Jurkat, Clone E6-1 (cell line): ENCODE measurements around the gene MSLN.
"Not testable (repeated sequence)": the region's sequence is repeated elsewhere in the genome, so short reads cannot be mapped to it uniquely, and the experiment has no call there.

Source experiments
- DNase-seq: peaks from one replicate; pipeline ENCODE4 v3.0.0-alpha.2; 2011; ENCODE audit warnings: low read depth, low spot score
- H3K4me3 ChIP-seq: 2 replicates; pipeline ENCODE4 v1.5.1; 2011; ENCODE audit warnings: mild to moderate bottlenecking, low read length, control low read depth, moderate library complexity

MSLN gene

DNA sequence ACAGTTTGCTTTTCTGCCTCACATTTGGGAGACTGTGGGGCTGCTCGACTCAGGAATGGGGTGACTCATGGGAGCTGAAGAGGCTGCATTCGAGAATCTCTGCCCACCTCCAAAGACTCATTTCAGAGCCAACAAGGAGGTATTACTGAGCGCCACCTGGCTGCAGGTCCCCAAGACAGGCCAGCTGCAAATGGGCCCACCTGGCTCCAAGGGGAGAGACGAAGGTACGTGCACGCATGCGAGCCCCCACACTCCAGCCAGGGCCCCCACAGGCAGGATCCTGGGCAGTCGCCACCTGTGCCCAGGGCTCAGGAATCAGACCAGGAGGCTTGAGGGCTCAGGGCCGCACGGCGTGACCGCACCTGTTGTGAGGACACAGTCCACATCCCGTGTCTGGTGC, 27.6 kb upstream of the MSLN start:
- DNase-seq: no peak
- H3K4me3 ChIP-seq: no peak overlapping the region

DNA sequence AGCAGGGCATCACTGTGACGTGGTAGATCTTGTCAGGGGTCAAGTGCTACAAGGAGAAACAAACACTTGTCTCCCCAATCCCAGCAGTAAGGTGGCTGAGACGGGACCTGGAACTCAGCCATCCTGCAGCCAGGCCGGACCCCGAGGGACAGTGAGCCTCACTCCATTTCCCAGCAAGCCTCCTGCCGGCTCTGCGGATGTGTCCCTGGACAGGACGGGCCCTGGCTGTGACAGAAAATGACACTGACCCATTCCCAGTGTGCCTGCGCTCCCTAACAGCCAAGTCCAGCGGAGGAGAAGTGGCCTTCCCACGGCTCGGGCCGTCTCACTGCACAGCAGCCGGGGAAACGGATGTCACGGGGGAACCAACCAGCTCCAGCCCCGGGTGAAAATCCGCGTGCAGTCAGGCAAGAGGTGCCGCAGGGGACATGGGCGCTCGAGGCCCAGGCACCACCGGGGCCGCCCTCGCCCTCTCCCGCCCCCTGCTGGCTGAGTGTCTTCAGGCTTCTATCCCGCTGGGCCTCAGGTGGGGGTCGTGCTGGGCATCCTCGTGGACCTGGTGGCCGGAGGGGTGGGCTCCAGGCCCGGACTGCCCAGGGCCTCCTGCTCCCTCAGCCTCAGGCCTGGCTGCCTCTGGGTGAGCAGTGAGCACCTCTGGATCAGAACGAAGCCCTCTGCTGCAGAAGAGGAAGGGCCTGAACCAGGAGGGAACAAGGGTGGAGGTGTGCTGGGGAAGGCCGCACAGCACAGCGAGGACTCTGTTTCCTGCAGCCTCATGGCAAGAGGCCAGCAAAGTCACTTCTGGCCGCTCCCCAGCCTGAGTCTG, 26.9 kb upstream of the MSLN start:
- H3K4me3 ChIP-seq: no peak overlapping the region
- DNase-seq: no peak

DNA sequence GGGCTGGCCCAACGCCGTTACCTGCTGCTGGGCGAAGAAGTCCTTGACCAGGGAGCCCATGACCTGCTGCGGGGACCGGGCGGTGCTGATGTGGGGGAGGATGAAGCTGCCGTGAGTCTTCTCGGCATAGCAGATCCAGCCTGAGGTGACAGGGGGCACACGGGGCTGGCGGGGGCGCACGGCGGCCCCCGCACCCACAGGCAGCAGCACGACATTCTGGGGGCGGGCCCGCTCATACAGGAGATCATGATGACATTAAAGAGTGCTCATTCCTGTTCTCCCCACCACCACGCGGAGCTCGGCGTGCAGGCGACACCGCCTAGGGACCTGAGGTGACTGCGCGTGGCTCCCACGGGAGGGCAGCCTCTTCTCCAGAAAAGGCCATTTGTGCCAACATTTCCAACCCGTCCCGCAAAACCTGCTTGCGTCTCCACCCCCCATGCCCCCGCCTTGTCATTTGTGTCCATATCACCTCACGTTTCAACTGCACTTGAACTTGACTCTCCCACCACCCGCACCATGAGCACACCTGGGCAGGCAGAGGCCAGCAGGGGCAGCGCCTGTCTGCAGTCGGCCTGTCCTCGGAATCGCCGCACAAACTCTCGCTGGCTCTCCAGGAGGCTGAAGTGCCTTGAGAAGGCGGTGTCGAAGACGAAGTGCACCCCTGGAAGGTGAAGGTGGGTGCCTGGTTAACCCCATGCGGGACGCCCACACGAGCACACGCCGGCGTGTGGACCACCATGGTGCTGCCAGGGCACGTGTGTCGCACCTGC, 26.1 kb upstream of the MSLN start:
- no peak for DNase-seq
- no peak overlapping the region for H3K4me3 ChIP-seq

DNA sequence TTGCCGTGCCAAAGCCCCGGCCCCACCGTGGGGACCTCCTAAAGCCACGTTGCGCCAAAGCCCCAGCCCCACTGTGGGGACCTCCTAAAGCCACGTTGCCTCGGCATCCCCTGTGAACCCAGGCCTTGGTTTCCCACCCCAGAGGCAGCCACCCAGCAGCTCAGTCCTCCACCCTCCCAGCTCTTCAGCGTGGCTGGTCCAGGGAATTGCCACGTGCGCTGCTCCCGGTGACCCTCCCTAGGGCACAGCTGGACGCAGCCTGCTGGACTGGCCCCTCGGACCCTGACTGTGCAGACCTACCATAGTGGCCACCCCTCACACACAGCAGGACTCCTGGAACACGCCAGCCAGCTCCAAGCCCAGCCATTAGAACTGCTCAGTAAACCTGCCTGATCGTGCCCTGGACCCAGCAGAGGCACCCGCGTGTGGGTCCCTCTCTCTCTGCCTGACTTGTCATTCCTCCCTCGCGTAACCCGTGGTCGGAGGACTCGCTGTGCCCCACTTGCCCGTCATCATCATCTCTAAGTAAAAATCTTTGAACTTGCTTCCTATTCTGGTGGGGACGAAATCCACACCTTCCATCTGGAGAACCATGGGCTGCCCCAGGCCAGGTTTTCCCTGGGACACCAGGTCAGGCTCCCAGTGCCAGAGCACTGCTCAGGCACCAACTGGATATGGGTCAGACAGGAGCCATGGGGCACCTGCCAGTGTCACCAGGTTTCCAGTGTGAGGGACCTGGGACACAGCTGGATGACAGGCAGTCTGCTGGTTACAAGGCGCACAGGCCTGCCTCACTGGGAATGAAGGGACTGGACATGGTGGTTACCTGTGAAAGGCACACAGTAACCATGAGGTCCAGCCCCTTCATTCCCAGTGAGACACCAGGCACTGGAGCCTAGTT, 25.3 kb upstream of the MSLN start:
- no peak for DNase-seq
- no peak overlapping the region for H3K4me3 ChIP-seq

DNA sequence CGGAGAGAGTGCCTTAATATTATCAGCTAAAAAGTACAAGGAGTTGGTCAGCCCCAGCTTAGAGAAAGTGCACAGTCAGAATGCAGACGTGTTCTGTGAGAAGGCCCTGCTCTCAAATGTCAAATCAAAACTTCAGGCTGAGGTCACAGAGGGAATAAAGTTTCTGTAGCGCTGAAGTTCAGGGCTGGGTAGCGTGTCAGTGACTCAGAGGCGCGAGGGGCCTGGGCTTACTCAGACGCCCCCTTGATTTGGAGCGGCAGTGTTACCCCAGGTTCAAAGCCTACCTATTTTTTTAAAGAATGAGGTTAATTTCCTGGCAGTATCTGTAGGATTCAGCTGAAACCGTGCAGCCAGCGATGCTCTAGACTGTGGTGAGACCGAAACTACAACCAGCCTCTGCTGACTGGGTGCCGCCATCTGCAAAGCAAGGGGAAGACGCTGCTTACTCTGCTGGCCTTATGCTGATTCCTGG, 24.5 kb upstream of the MSLN start:
- DNase-seq: no peak
- H3K4me3 ChIP-seq: no peak overlapping the region

DNA sequence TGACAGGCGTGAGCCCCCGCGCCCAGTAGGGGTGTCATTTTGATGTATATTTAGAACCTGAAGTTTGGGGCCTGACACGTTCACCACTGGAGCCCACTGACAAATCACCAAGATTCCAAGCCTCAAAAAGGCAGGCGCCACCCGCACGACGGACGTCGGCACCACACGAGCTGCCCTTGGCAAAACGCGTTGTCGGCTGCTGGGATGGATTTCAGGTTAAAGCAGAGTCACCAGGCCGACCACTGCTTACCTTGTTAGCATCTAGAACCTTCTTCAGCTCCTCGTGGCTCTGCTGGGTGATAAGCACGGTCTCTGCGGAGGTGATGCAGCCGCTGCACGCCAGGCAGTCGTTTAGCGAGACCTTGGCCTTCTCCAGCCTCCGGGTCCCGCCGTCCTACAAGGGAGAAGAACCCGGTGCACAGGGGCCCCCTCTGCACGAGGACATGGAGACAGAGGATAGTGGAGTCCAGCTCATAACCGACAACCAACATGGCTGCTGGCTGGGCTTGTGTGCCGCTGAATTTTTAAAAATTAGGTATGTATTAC, 23.5 kb upstream of the MSLN start:
- DNase-seq: no peak
- peak overlapping the region; percentile 57 for H3K4me3 ChIP-seq

DNA sequence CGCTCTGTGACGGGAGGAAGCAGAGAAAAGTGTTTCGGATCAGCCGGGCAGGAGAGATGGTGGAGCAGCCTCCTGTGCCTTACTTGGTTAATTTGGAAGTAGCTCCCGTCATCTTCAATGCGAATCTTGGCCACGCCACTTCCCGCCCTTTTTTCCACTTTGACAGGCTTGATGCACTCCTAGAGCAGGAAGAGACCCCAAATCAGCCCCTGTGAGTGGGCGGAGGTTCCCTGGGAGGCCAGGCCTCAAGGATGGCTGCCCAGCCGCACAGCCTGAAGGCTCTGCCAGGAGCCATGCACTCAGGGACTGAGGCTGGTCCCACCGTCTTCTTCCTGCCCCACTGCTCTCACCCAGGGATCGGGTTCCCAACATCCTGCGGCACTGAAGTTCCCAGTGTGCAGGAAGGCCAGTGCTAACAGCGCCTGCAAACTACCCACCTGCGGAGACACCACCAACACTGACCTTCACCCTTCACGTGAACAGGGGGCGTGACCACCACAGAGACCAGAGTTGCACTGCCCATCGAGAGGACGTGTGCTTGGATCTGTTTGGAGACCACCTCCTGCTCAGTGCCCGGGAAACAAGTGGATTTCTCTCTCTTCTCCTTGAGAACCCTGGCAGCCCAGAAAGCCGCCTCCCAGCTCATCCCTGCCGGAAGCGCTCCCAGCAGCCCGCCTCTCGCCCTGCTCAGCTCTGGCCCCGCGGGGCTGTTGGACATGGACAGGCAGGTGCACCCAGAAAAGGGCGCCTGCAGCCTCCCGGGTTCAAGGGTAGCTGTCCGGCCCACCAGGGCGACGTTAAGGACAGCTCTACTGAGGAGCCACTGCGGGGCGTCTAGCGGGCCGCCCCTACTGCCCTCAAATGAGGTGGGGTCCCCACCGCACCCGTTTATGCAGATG, 20.7 kb upstream of the MSLN start:
- no peak for DNase-seq
- peak overlapping the region; percentile 77 for H3K4me3 ChIP-seq

DNA sequence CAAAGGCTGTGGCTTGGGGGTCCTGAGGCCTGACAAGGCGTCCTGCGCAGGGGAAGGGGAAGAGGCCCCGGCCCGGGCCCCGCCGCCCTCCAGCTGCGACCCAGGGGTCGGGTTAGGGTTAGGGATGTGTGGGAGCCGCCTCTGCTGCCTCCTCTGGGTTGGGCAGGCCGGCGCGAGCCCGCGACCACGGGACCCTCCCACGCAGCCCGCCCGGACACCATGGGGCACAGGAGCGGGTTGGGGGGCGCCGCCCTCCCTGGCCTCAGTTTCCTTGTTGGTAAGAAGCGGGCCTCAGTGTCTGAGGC, 20.1 kb upstream of the MSLN start:
- peak overlapping the region; percentile 77 for H3K4me3 ChIP-seq
- no peak for DNase-seq

DNA sequence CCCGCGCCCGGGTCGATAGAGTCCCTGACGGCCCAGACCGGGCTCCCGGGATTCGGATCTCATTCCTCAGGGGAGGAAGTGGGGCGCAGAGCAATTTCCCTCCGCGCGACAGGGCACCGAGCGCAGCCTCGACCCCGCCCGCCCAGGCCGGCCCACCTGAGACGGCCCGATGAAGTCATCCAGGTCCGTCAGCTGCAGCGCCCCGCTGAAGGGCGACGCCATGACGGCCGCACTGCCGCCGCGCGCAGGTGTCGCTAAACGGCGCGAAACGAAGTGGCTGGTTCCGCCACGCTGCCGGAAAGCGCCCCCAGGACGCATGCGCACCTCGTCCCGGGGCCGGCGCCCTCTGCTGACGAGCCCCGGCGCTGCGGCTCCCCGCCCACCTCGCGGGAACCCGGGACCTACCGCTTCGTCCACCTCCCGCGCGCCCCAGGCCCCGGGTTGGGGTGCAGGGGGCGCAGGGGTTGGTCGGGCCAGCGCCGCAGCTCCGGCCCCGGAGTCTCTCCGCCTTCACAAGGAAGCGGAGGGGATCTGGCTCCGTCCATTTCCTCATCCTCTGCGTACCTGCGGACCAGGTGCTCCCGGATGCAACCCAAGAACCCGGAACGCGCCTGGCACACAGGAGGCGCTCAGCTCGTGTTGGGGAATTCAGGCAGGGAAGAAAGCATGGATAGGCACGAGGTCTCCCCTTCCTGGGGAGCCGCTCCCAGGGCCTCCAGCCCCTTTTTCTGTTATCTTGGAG, 19.6 kb upstream of the MSLN start, which contains the start of gene CIAO3:
CIAO3 (minus strand) TSS at position 234 of the 742 bp plus-strand sequence; CDS start at position 222, 12 bp downstream.
- peak; percentile 83 for DNase-seq
- peak within 1 kb of the TSS; percentile 77 for H3K4me3 ChIP-seq

DNA sequence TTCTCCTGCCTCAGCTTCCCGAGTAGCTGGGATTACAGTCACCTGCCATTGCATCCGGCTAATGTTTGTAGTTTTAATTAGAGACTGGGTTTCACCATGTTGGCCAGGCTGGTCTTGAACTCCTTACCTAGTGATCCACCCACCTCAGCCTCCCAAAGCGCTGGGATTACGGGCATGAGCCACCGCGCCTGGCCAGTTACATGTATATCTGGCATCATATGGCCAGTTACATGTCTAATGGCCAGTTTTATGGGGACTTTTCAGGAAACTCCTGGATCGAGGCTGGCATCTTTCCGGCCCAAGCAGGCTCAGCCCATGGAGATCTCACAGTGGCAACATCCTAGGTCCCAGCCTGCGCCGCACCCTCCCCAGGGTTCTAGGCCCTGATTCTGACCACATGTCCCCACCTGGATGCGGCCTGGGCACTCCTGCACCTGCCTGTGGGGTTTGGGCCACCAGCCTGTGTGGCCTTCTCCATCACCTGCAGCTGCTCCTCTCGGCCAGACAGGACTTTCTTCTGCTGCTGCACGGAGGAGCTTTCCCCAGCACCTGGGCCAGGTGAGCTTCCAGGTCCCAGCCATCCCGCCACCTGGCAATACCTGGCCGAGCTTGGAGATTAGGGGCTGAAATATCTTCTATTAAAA, 18.4 kb upstream of the MSLN start:
- no peak for DNase-seq
- H3K4me3 ChIP-seq: no peak overlapping the region

DNA sequence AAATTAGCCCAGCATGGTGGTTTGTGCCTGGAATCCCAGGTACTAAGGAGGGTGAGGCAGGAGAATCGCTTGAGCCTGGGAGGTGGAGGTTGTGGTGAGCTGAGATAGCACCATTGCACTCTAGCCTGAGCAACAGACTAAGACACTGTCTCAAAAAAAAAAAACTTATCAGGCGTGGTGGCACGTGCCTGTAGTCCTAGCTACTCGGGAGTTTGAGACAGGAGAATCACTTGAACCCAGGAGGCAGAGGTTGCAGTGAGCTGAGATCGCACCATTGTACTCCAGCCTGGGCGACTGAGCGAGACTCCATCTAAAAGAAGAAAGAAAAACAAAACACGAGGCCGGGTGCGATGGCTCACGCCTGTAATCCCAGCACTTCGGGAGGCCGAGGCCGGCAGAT, 17.6 kb upstream of the MSLN start:
- not testable (repeated sequence) for DNase-seq, H3K4me3 ChIP-seq

DNA sequence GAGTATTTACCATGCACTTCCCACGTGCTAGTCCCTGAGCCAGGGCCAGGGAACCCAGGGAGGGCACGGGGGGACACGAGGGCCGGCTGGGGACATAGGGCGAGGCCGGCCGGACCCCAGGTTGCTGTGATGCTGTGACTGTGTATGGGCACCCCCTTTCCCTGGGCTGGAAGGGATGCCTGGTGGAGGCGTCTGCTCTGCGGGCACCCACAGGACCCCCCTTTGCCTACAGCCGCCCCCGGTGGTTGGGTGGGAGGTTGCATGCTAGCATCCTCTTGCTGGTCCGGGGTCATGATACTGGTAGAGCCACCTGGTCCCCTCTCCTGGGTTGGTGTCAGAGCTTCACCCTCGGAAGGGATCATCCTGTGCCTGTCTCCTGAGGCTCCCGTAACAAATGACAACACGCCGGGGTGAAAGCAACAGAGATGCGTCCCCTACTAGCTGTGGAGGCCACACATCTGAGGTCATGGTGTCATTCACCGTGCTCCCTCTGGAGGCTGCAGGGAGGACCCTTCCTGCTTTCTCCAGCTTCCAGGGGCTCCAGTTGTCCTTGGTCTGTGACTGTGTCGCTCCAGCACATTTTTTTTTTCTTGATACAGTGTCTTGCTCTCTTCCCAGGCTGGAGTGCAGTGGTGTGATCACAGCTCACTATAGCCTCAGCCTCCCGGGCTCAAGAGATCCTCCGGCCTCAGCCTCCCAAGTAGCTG, 16.6 kb upstream of the MSLN start:
- DNase-seq: no peak
- no peak overlapping the region for H3K4me3 ChIP-seq

DNA sequence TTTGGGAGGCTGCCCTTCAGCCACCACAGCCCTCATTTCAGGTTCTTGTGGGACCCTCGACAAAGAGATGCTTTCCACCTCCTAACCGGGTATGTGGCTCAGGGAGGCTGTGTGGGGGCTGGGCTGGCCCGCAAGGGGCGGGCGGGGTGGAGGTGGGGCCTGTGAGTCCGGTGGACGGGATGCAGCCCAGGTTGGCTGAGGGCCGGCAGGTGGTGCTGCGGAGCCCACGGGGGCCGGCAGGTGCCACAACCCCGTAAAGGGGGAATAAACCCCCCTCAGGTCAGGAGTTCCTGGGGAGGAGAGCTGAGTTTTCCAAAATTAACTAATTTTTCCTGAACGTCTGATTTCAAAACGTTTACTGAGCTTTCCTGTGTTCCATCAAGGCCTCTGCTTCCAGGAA, 14.8 kb upstream of the MSLN start:
- no peak for DNase-seq
- no peak overlapping the region for H3K4me3 ChIP-seq

DNA sequence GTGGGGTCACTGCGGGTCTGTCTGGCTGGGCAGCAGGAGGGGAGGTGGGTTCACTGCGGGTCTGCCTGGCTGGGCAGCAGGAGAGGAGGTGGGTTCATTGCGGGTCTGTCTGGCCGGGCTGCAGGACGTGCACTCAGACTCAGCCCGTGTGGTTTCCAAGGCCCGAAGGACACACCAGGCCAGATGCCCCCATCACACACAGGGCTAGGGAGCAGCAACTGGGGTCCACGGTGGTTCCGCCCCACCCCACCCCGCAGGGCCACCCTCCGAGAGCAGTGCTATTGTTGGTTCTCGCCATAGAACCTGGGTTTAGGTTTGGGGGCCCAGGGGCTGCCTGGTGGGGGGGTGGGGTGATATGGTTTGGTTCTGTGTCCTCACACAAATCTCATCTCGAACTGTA, 13.9 kb upstream of the MSLN start:
- DNase-seq: no peak

DNA sequence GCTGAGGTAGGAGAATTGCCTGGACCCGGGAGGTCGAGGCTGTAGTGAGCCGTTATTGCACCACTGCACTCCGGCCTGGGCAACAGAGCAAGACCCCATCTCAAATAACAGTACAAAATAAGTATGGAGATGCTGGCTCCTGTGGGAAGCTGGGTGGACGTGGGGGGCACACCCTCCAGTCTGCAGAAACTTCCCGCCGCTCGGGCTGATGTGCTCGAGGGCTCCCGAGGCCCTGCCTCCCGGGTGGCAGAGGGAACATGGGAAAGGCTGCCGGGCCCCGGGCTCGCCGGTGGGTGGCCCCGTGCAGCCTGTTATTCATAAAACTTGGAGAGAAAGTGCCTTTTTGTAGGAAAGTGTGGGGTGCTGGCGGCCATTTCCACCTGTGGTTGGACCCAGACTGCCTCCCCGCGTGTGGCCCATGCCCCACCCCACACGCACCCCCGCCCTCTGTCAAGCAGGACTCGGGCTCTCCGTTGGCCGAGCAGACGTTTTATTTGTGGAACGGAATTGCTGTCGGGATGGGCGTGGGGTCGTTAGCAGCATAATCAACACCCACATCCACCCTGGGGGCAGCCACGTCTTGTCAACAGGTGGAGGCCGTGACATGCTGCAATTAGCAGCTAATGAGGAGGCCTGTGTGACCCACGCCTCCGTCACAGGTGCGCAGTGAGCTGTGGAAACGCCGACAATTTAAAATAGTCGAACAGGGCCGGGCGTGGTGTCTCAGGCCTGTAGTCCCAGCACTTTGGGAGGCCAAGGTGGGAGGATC, 12.4 kb upstream of the MSLN start:
- no peak overlapping the region for H3K4me3 ChIP-seq
- no peak for DNase-seq

More for the DNA sequence above, 13.9 kb upstream of the MSLN start:
- no peak overlapping the region for H3K4me3 ChIP-seq

DNA sequence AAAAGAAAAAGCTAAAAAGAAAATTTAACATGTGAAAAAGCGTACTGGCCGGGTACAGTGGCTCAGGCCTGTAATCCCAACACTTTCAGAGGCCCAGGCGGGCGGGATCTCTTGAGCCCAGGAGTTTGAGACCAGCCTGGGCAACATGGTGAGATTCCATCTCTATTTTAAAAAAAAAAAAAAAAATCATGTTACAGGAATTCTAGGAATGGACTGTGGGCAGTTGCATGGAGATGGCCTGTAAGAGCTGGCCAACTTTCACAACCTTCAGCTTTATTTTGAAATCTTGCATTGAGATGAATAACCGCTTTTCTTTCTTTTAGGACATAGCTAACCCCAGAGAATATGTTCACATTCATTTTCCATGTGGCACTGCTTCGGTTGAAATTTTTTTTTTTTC, 11.5 kb upstream of the MSLN start:
- DNase-seq: no peak
- H3K4me3 ChIP-seq: no peak overlapping the region
